Endothelial cell of umbilical vein (primary cell): ENCODE measurements around the gene MUC4. TPM values are rescaled to one million over a fixed set of nuclear protein-coding genes. Genes with fewer than 3 reads are reported as not detected.

Source experiments
- BruUV-seq: library from RNA; stranded (reverse); fragments of 400-500 nt; replicated peaks from 2 replicates; lab custom pipeline; 2021; lab: Mats Ljungman, UMichigan
- CTCF ChIA-PET: fragments of 300-600, 350-600 bp; sonication (Branson Sonifier 250); formaldehyde crosslinking; loops from one replicate; lab custom pipeline; 2021; ENCODE audit warnings: antibody characterized with exemption, inconsistent platforms; lab: Charles Lee
- POLR2A ChIA-PET: fragments of 300-600, 350-600 bp; sonication (Branson Sonifier 250); formaldehyde crosslinking; loops from one replicate; lab custom pipeline; 2021; ENCODE audit warnings: antibody characterized with exemption, inconsistent platforms; lab: Charles Lee
- DNase-seq: peaks from one replicate; pipeline ENCODE4 v3.0.0-alpha.2; 2011; ENCODE audit warnings: low read depth, low spot score
- FAIRE-seq: peaks from 2 replicates; lab custom pipeline; 2011; peaks lifted over from hg19 to GRCh38; lab: Jason Lieb, UNC
- H2AFZ ChIP-seq: 2 replicates; pipeline ENCODE4 v1.6.0; 2012; ENCODE audit warnings: low read depth, low read length, control low read depth, inconsistent platforms
- H3K27ac ChIP-seq: 2 replicates; pipeline ENCODE4 v1.5.1; 2011; ENCODE audit warnings: low read depth, mild to moderate bottlenecking, control low read depth, low read length, moderate library complexity; ENCODE audit not compliant: insufficient read depth
- H3K27me3 ChIP-seq, 2 experiments: 2 replicates each; pipeline versions ENCODE4 v1.6.0 to v1.6.1; 2011; ENCODE audit warnings: low read length in 2 of 2, mixed read lengths in 1 of 2; ENCODE audit not compliant: control insufficient read depth in 2 of 2, insufficient read depth in 2 of 2
- H3K36me3 ChIP-seq, 2 experiments: 2 replicates in 1 of 2; 3 replicates in 1 of 2; pipeline ENCODE4 v1.5.1; 2011; ENCODE audit warnings: low read length in 2 of 2, mild to moderate bottlenecking in 1 of 2, moderate library complexity in 1 of 2; ENCODE audit not compliant: control insufficient read depth in 2 of 2, insufficient read depth in 2 of 2; ENCODE audit errors: extremely low read depth in 1 of 2
- H3K4me1 ChIP-seq: 3 replicates; pipeline ENCODE4 v1.5.1; 2011; ENCODE audit warnings: mild to moderate bottlenecking, low read length; ENCODE audit not compliant: control insufficient read depth, insufficient read depth; ENCODE audit errors: extremely low read depth
- H3K4me2 ChIP-seq: 2 replicates; pipeline ENCODE4 v1.6.1; 2011; ENCODE audit warnings: low read length, control low read depth, mixed read lengths; ENCODE audit not compliant: insufficient read depth
- H3K4me3 ChIP-seq, 3 experiments: fragments of 200-600 bp in 1 of 3; sonication (generic), shearing (Covaris generic) in 1 of 3; replicated peaks in 1 of 3; 2 replicates each; pipeline ENCODE4 v1.5.1; 2011 to 2016; ENCODE audit warnings: control low read depth in 3 of 3, low read length in 3 of 3, mild to moderate bottlenecking in 2 of 3, inconsistent platforms in 1 of 3, low read depth in 1 of 3, moderate library complexity in 1 of 3; ENCODE audit not compliant: insufficient read depth in 1 of 3
- H3K79me2 ChIP-seq: 2 replicates; pipeline ENCODE4 v1.6.0; 2012; ENCODE audit warnings: low read length, inconsistent platforms; ENCODE audit not compliant: control insufficient read depth, insufficient read depth
- H3K9ac ChIP-seq: replicated peaks from 2 replicates; pipeline ENCODE3; 2011; ENCODE audit warnings: low read length, control low read depth; ENCODE audit not compliant: insufficient read depth; ENCODE audit errors: extremely low read depth
- H3K9me1 ChIP-seq: replicated peaks from 3 replicates; pipeline ENCODE4 v1.6.0; 2011; ENCODE audit warnings: mild to moderate bottlenecking, low read length; ENCODE audit not compliant: control insufficient read depth, insufficient read depth; ENCODE audit errors: extremely low read depth
- H3K9me3 ChIP-seq: replicated peaks from 2 replicates; pipeline ENCODE4 v1.5.1; 2012; ENCODE audit warnings: low read length, inconsistent platforms; ENCODE audit not compliant: control insufficient read depth, insufficient read depth
- H4K20me1 ChIP-seq: replicated peaks from 2 replicates; pipeline ENCODE3; 2011; ENCODE audit warnings: mild to moderate bottlenecking, low read length; ENCODE audit not compliant: control insufficient read depth, insufficient read depth; ENCODE audit errors: extremely low read depth
- CTCF ChIP-seq, 2 donors: IDR thresholded peaks; 1 replicate in 1 of 2; 2 replicates in 1 of 2; pipeline ENCODE4 v1.5.1; 2011; ENCODE audit warnings: low read length in 2 of 2, mild to moderate bottlenecking in 2 of 2, moderate library complexity in 2 of 2, control low read depth in 1 of 2, inconsistent platforms in 1 of 2, low read depth in 1 of 2; ENCODE audit not compliant: insufficient read depth in 1 of 2; ENCODE audit errors: extremely low read depth in 1 of 2
- EZH2 ChIP-seq: IDR thresholded peaks from 2 replicates; pipeline ENCODE4 v1.6.1; 2012; ENCODE audit warnings: borderline replicate concordance, low read depth, mild to moderate bottlenecking, moderate library complexity, low read length, inconsistent platforms; ENCODE audit not compliant: severe bottlenecking
- GATA2 ChIP-seq: IDR thresholded peaks from 2 replicates; pipeline ENCODE4 v1.7.0; 2011; ENCODE audit warnings: low read depth, mild to moderate bottlenecking, moderate library complexity, mixed read lengths, low read length; ENCODE audit not compliant: insufficient read length, insufficient read depth
- JUN ChIP-seq: IDR thresholded peaks from 2 replicates; pipeline ENCODE4 v1.6.1; 2011; ENCODE audit warnings: borderline replicate concordance, low read depth; ENCODE audit not compliant: insufficient read length, insufficient read depth
- MAX ChIP-seq: IDR thresholded peaks from 2 replicates; pipeline ENCODE4 v1.6.1; 2011; ENCODE audit not compliant: insufficient read depth, insufficient read length
- MYC ChIP-seq: IDR thresholded peaks from one replicate; pipeline ENCODE4 v1.6.1; 2011; ENCODE audit warnings: mild to moderate bottlenecking, low read depth, low read length
- POLR2A ChIP-seq: IDR thresholded peaks from 2 replicates; pipeline ENCODE4 v1.6.1; 2012; ENCODE audit warnings: low read depth, mild to moderate bottlenecking, control low read depth, low read length
- POLR2AphosphoS5 ChIP-seq: IDR thresholded peaks from 2 replicates; pipeline ENCODE4 v1.6.1; 2012; ENCODE audit warnings: low read depth, mild to moderate bottlenecking, control low read depth, low read length, moderate library complexity; ENCODE audit not compliant: insufficient read depth
- dilution Hi-C: fragments of 300-500 bp; cut with MboI; formaldehyde crosslinking; loops from one replicate; pipeline ENCODE4 v1.15.0; 2019; ENCODE audit warnings: low sequenced_read_pairs; ENCODE audit not compliant: extremely low pct_ligation_motif_present
- intact Hi-C: fragments of 100-400 bp; cut with micrococcal nuclease; formaldehyde crosslinking; loops from one replicate; pipeline ENCODE4 v1.10.0; 2022
- polyA plus RNA-seq, 4 experiments: library from polyadenylated mRNA; depleted of rRNA in 3 of 4; stranded (reverse) in 3 of 4; unstranded in 1 of 4; fragments of >200 nt; gene quantifications; 2 replicates each; pipeline versions ENCODE4 v1.2.1 to v1.2.3, GENCODE V29; 2011 to 2012; ENCODE audit warnings: missing spikeins in 1 of 4
- total RNA-seq: library from RNA; stranded (reverse); gene quantifications from 2 replicates; pipeline ENCODE4 v1.2.3, GENCODE V29; 2021

The MUC4 gene
- total and polyA plus RNA-seq, 2 donors (not counting 3 experiments of a cell fraction or from before 2014, with no cell fraction given): 0.04 TPM; not detected in 1

- H3K27ac ChIP-seq: no peak overlapping the region
- peaks cover 2 to 11% of the 10 kb centered on the region in 2 experiments for H3K27me3 ChIP-seq
- no peak overlapping the region for H3K4me3 ChIP-seq
- dilution Hi-C loops: no loop called here
- no peaks in the 10 kb centered on the region for H4K20me1 ChIP-seq
- no peaks in the 10 kb centered on the region for H3K79me2 ChIP-seq
- BruUV-seq: no TSS peak
- intact Hi-C loops: no loop called here
- H3K4me1 ChIP-seq: no peaks in the 10 kb centered on the region
- FAIRE-seq: no peak
- H3K36me3 ChIP-seq: no peaks in the 10 kb centered on the region
- no peak overlapping the region for H2AFZ ChIP-seq
- ChIA-PET CTCF (interaction anchor here (0.6 to 3.9 kb wide), 4 partner anchors 9 to 236 kb away, joined by 3 to 25 read pairs (median 4); no protein-coding TSS in a partner anchor), POLR2A (no interaction called here)
- TF ChIP-seq EZH2 (no peak), JUN (no peak), MAX (no peak), POLR2A (no peak), MYC (no peak), CTCF (IDR thresholded peaks at IDR 0.05; ENCODE audit: extremely low read depth in 1 of 2, insufficient read depth in 1 of 2, low read depth in 1 of 2, low read length in 2 of 2) (no peak), POLR2AphosphoS5 (no peak), GATA2 (no peak)
- H3K9me1 ChIP-seq: no peaks in the 10 kb centered on the region
- H3K9me3 ChIP-seq: no peaks in the 10 kb centered on the region
- no peak overlapping the region for H3K9ac ChIP-seq
- no peak for DNase-seq
- no peak overlapping the region for H3K4me2 ChIP-seq
Measured at GRCh38 chr3:195838714-195839113, 27.0 kb upstream of the MUC4 start.
